Stimulated activated CD8-positive, alpha-beta memory T cell treated with anti-CD3 and anti-CD28 coated beads, Interleukin-12 subunit alpha, Interleukin-12 subunit beta, amount 100 ng/mL, for 24 hours (primary cell): ENCODE measurements around the gene SNX24.

Source experiments
- DNase-seq: peaks from one replicate; pipeline ENCODE4 v3.0.0-alpha.2; 2020; ENCODE audit errors: extremely low read depth

Gene SNX24

DNA sequence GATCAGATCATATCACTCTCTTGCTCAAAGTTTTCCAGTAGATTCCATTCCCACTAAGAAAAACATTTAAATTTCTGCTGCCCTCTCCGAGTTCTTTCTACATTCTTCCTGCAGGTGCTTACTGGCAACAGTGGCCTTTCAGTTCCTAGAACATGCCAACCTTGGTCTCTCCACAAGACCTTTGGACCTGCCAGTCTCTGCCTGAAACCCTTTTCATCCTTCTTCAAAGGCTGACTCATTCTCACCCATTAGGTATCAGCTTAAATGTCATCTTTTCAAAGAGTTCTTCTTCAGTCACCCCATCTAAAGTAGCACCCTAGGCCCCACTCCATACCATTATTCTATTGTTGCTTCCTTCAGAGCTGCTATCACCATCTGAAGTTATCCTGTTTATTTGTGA is 169.3 kb downstream of the SNX24 start:
- DNase-seq, result no peak

DNA sequence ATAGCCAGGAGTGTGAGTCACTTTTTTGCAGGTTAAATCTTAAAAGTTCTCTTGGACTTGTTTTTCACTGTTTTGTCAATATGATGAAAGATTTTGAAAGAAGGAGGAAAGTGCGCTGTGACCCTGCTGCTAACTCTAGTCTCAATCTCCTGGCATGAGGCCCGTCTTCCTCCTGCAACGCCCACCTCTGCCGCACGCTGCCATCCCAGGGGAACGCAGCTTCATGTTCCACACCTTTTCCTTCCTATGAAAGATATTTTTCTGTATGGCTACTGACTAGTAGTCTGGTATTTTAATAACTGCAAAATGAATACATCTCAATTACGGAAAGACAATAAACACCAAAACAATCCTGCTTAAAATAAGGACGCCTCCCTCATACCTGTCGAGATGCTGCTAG is 182.8 kb downstream of the SNX24 start:
- DNase-seq, result no peak

DNA sequence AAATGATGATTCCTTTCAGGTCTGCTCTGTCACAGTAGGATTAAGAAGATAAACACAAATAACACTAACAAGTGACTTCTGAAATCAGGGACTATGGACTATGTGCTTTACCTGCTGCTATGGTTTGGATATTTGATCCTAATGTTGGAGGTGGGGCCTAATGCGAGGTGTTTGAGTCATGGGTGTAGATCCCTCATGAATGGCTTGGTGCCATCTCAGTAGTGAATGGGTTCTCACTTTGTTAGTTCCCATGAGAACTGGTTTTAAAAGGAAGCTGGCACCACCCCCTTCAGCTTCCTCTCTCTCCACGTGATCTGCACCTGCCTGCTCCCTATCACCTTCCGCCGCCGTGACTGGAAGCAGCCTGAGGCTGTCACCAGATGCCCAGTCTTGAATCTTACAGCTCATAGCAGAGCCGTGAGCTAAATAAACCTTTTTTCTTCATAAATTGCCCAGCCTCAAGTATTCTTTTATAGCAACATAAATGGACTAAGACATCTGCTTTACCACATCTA is 187.8 kb downstream of the SNX24 start:
- no peak for DNase-seq

DNA sequence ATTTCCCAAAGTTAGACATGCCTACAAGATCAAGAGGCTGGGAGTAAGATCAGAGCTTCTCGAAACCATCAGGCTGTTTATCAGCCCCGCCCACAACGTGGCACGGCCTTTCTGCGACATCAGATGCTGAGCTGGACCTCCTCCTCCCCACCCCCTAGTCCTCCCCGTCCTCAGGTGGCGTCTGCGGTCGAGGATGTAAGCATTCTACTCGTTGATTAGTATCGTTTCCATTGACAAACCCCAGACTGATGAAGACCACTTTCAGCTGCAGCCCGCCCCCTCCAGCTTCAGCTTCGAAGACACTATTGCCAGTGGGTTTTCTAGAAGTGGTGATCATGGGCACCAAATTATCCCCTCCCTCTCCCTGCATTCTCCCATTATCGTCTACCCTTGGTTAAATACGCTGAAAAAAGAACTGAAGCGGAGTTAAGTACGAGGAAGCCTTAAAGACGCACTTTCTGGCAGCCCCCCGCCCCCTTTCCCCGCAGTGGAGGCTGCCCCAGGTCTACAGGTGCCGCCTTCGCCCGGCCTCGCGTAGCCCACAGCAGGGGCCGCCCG is 190.0 kb downstream of the SNX24 start:
- DNase-seq, result no peak

DNA sequence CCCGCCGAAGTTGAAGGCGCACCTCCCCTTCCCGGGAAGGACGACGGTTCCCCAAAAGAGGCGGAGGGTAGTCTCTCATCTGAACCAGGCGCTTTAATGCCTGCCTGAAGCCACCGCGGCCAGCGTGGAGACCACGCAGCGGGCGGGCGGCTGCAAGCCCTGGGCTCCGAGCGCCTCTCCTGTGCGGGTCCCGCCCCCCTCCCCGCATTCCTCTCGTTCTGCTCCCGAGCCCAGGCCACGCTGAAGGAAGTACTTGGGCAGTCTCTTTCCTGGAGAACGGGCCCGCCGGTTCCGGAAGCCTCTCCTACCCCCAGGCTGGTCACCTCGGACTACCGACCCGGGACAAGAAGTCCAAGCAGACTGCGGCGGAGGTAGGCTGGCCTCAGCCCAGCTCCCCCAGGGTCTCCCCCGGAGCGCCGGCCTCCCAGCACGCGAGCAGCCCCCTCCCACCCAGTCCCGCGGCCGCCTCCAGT is 190.5 kb downstream of the SNX24 start:
- no peak for DNase-seq

DNA sequence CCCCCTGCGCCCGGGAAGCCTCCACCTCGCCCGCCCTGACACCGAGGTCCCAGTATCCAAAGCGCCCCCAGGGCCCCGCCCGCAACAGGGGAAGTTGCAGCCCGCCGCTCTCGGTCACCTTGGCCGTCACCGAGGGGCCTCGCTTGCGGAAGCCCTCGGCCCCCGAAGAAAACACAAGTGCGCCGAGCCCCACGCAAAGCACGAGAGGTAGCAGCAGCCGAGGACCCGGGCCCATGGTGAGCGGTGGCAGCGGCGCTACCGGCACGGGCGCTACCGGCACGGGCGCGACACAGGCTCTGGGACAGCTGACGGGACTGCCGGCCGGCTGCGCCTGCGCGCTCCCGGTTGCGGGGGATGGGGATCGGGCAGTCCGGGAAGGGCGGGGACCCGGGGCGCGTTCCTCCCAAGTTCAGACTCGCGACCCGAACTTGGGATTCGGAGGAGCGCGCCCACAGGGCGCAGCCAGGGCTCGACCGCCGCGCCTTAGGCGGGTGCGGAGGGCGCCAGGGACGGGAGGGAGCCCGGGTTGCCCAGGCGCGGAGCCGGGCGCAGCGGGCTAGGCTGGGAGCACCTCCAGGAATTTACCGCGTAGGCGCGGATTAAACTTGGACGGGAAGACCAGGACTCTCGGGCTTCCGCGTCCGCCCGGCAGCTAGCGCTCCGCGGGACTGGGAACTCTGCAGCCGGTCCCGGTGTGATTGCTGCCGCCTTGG is 191.1 kb downstream of the SNX24 start, which contains the start of gene PPIC:
Gene PPIC, minus strand, starts transcription at position 335 of the 713 bp plus-strand sequence. Its CDS starts 100 bp downstream, at position 235.
- DNase-seq, result no peak

DNA sequence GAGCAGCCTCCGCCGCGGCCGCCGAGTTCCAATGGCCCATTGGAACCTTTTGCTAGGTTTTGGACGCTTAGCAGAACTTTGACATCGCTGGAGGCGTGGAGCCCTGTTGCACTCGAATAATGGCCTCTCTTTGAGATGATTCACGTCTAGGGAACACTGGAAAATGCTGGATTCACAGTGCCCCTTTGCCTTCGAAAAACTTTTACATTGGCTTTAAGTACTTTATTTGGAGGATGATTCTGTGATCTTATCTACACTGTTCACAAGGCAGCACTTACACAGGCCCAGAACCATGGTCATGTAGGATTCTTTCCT is 191.6 kb downstream of the SNX24 start:
- DNase-seq, result no peak

DNA sequence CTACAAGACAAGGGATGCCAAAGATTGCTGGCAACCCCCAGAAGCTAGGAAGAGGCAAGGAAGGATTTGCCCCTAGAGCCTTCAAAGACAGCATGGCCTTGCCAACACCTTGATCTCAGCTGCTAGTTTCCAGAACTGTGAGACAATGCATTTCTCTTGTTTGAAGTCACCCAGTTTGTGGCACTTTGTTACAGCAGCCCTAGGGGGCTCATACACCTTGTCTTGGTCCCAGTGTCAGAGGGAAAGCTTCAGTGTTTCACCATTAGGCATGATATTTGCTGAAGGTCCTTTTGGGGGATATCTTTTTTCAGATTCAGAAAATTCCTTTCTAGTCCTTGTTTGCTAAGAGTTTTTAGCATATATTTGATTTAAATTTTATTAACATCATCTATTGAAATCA is 194.3 kb downstream of the SNX24 start:
- DNase-seq, result no peak

DNA sequence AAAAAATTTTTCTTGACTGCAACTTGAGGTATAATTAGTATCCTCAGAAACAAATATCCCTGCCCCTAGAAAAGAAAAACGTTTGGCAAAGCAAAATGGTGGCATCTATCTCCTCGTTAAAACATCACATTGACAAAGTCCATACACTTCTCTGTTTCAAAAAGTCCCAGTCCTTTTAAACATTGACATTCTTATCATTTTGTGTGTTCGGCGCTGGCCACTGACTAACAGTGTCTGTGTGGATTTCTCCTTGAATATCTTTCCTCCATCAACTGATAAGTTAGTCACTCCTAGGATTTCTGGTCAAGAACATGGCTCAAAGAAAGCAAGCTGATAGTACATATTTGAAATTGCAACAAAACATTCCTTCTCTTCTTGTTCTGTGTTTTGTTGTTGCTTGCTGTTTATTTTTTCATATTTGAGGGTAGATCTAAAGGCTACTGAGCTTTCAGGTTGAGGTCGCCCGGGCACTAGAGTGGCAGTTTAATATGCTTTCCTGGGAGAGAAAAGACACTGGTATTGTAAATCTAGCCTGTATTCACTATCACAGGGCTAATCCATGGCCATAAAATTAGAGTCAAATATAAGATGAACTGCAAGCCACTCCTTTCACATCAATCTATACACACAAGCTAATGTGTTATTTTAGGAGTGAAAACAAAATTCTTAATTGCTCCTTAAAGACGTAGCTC is 199.7 kb downstream of the SNX24 start:
- DNase-seq, result no peak

DNA sequence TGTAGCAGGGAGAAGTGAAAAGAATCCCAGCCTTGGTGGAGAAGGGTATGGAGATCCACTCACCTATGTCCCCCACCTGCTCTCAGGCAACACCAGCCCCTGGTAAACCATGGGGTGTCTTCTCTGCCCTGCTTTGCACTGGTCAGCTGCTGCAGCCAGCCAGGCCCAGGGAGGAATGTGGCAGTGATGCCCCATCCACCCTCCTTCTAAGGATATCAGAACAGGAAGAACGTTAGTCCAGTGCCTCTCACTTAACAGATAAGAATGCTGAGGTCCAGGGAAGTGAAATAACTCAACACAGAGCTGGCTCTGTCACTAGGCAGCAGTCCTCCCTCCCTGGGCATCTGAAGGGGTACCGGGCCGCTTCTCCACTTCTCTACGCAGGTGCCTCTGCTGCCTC is 200.8 kb downstream of the SNX24 start:
- no peak for DNase-seq

DNA sequence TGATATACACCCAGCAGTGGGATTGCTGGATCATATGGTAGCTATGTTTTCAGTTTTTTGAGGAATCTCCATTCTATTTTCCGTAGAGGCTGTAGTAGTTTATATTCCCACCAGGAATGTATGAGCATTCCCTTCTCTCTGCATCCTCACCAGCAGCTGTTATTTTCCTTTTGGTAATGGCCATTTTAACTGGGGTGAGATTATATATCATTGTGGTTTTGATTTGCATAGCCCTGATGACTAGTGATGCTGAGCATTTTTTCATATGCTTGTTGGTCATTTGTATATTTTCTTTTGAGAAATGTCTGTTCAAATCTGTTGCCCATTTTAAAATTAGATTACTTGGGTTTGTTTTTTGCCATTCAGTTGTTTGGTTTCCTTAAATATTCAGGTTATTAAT is 202.3 kb downstream of the SNX24 start:
- DNase-seq, result no peak

DNA sequence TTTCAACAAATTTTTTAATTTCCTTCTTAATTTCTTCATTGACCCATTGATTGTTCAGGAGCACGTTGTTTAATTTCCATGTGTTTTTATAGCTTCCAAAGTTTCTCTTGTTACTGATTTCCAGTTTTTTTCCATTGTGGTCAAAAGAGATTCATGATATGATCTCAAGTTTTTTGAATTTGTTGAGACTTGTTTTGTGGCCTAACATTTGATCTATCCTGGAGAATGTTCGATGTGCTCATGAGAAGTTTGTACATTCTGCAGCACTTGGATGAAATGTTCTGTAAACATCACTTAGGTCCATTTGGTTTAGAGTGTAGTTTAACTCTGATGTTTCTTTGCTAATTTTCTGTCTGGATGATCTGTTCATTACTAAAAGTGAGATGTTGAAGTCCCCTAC is 205.8 kb downstream of the SNX24 start:
- DNase-seq, result no peak
